ENCODE data around the gene CSTPP1.

- no peak for TF ChIP-seq CTCF (IDR thresholded peaks at IDR 0.05; ENCODE audit: extremely low read depth in 1 of 2, insufficient read depth in 1 of 2, low read depth in 1 of 2, low read length in 2 of 2)
- TF ChIP-seq, protein P1, sequence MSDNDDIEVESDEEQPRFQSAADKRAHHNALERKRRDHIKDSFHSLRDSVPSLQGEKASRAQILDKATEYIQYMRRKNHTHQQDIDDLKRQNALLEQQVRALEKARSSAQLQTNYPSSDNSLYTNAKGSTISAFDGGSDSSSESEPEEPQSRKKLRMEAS (IDR thresholded peaks at IDR 0.05; ENCODE audit: insufficient read depth, insufficient read length): no peak
- TF ChIP-seq EZH2 (IDR thresholded peaks at IDR 0.05; ENCODE audit: borderline replicate concordance, low read depth, low read length, severe bottlenecking): no peak
- TF ChIP-seq POLR2A (IDR thresholded peaks at IDR 0.05; ENCODE audit: low read depth, low read length): no peak
- no peak for TF ChIP-seq GATA2 (IDR thresholded peaks at IDR 0.05; ENCODE audit: insufficient read depth, insufficient read length, low read depth, low read length)
- no peak for TF ChIP-seq POLR2AphosphoS5 (IDR thresholded peaks at IDR 0.05; ENCODE audit: insufficient read depth, low read depth, low read length)
- no peak for TF ChIP-seq FOS (IDR thresholded peaks at IDR 0.05; ENCODE audit: borderline replicate concordance, insufficient read depth, low read length)
- no peak for TF ChIP-seq JUN (IDR thresholded peaks at IDR 0.05; ENCODE audit: borderline replicate concordance, insufficient read depth, insufficient read length, low read depth)
- TF ChIP-seq MYC (IDR thresholded peaks at IDR 0.05; ENCODE audit: low read depth, low read length): no peak
These were observed 124.2 kb downstream of the CSTPP1 start for GRCh38 chr11:47060807-47061206.

Data from endothelial cell of umbilical vein (primary cell).